22Rv1 (cell line): Measurements from ENCODE around the gene NIPAL3.
"Not testable (repeated sequence)": the region's sequence is repeated elsewhere in the genome, so short reads cannot be mapped to it uniquely, and the experiment has no call there.

Experiments
- H3K27ac ChIP-seq: fragments of 450-650 bp; 2 replicates; pipeline ENCODE4 v1.5.1; 2017
- CTCF ChIP-seq: fragments of 450-650 bp; IDR thresholded peaks from 2 replicates; pipeline ENCODE4 v1.5.1; 2017; ENCODE audit warnings: mild to moderate bottlenecking
- ZFX ChIP-seq: fragments of 450-650 bp; IDR thresholded peaks from 2 replicates; pipeline ENCODE4 v1.6.1; 2017; ENCODE audit warnings: antibody characterized with exemption, borderline replicate concordance

The NIPAL3 gene

GRCh38 chr1:24483441-24483840 is 67.8 kb downstream of the NIPAL3 start:
- no peak for TF ChIP-seq ZFX
- TF ChIP-seq CTCF, result no peak
- H3K27ac ChIP-seq, result no peak overlapping the region

- TF ChIP-seq ZFX (no peak), CTCF (no peak)
Measured at GRCh38 chr1:24484199-24484598, 68.6 kb downstream of the NIPAL3 start.

GRCh38 chr1:24486331-24487065 is 70.9 kb downstream of the NIPAL3 start:
- H3K27ac ChIP-seq, result no peak overlapping the region
- TF ChIP-seq ZFX (no peak), CTCF (no peak)

More at GRCh38 chr1:24484199-24484598, 68.6 kb downstream of the NIPAL3 start:
- H3K27ac ChIP-seq, result no peak overlapping the region

GRCh38 chr1:24487455-24487854 is 71.9 kb downstream of the NIPAL3 start:
- H3K27ac ChIP-seq, result no peak overlapping the region
- no peak for TF ChIP-seq ZFX
- no peak for TF ChIP-seq CTCF

GRCh38 chr1:24488159-24488558 is 72.6 kb downstream of the NIPAL3 start:
- not testable (repeated sequence) for H3K27ac ChIP-seq

- H3K27ac ChIP-seq, result no peak overlapping the region
- no peak for TF ChIP-seq CTCF
- TF ChIP-seq ZFX, result no peak
Measured at GRCh38 chr1:24489674-24490073, 74.1 kb downstream of the NIPAL3 start.

- no peak overlapping the region for H3K27ac ChIP-seq
- TF ChIP-seq ZFX (no peak), CTCF (no peak)
Measured at GRCh38 chr1:24490101-24490781, 74.6 kb downstream of the NIPAL3 start.
